MM.1S (cell line): ENCODE measurements around the gene FAM32A.

Source experiments
- DNase-seq: peaks from one replicate; pipeline ENCODE4 v3.0.0-alpha.2; 2015
- H2AFZ ChIP-seq: fragments of 300-600 bp; sonication (generic); 2 replicates; pipeline ENCODE4 v1.6.0; 2016; ENCODE audit warnings: antibody characterized with exemption, low read length
- H3F3A ChIP-seq: fragments of 300-600 bp; sonication (generic); 2 replicates; pipeline ENCODE4 v1.6.1; 2016; ENCODE audit warnings: mild to moderate bottlenecking, antibody characterized with exemption, low read length, moderate library complexity, mixed read lengths; ENCODE audit not compliant: insufficient read depth
- H3K27ac ChIP-seq: fragments of 300-600 bp; sonication (generic); 2 replicates; pipeline ENCODE4 v1.5.1; 2016; ENCODE audit warnings: mild to moderate bottlenecking, low read length
- H3K27me3 ChIP-seq: fragments of 300-600 bp; sonication (generic); replicated peaks from 2 replicates; pipeline ENCODE4 v1.6.0; 2016; ENCODE audit warnings: low read length; ENCODE audit not compliant: insufficient read depth
- H3K36me3 ChIP-seq: fragments of 300-600 bp; sonication (generic); replicated peaks from 2 replicates; pipeline ENCODE4 v1.6.1; 2016; ENCODE audit warnings: mild to moderate bottlenecking, low read length, mixed read lengths; ENCODE audit not compliant: insufficient read depth
- H3K4me1 ChIP-seq: fragments of 300-600 bp; sonication (generic); 2 replicates; pipeline ENCODE4 v1.6.1; 2016; ENCODE audit warnings: low read length, mixed read lengths
- H3K4me2 ChIP-seq: fragments of 300-600 bp; sonication (generic); 2 replicates; pipeline ENCODE4 v1.6.0; 2016; ENCODE audit warnings: low read depth, low read length
- H3K4me3 ChIP-seq: fragments of 300-600 bp; sonication (generic); 2 replicates; pipeline ENCODE4 v1.5.1; 2016; ENCODE audit warnings: low read length, mixed read lengths
- H3K79me2 ChIP-seq: fragments of 300-600 bp; sonication (generic); 2 replicates; pipeline ENCODE4 v1.6.1; 2016; ENCODE audit warnings: mixed run types, low read length, mixed read lengths
- H3K9ac ChIP-seq: fragments of 300-600 bp; sonication (generic); 2 replicates; pipeline ENCODE4 v1.6.1; 2016; ENCODE audit warnings: low read length, mixed read lengths
- H3K9me2 ChIP-seq: fragments of 300-600 bp; sonication (generic); replicated peaks from 2 replicates; pipeline ENCODE4 v1.6.1; 2016; ENCODE audit warnings: mild to moderate bottlenecking, low read length, mixed read lengths; ENCODE audit not compliant: insufficient read depth
- H3K9me3 ChIP-seq: fragments of 300-600 bp; sonication (generic); replicated peaks from 2 replicates; pipeline ENCODE4 v1.6.1; 2016; ENCODE audit warnings: mild to moderate bottlenecking, low read length, mixed read lengths; ENCODE audit not compliant: insufficient read depth
- H4K20me1 ChIP-seq: fragments of 300-600 bp; sonication (generic); 2 replicates; pipeline ENCODE4 v1.6.1; 2016; ENCODE audit warnings: mild to moderate bottlenecking, low read length, moderate library complexity, mixed read lengths; ENCODE audit not compliant: insufficient read depth
- CTCF ChIP-seq: fragments of 300-600 bp; sonication (generic); IDR thresholded peaks from 2 replicates; pipeline ENCODE4 v1.5.1; 2016; ENCODE audit warnings: antibody characterized with exemption, low read length, mixed read lengths
- EZH2 ChIP-seq: fragments of 300-600 bp; sonication (generic); optimal IDR thresholded peaks from 2 replicates; pipeline ENCODE3; 2017; ENCODE audit warnings: low read depth, mild to moderate bottlenecking, antibody characterized with exemption, low read length, mixed read lengths
- EZH2phosphoT487 ChIP-seq: fragments of 300-600 bp; sonication (generic); IDR thresholded peaks from 2 replicates; pipeline ENCODE4 v1.6.1; 2018; ENCODE audit warnings: antibody characterized with exemption, low read length

The FAM32A gene

GRCh38 chr19:16222806-16223205 is 37.6 kb downstream of the FAM32A start:
- no peaks in the 10 kb centered on the region for H3K27me3 ChIP-seq
- H3K36me3 ChIP-seq = 0 out of 2 replicates have a peak, but pooled peaks cover 5% of the 10 kb centered on the region

GRCh38 chr19:16223746-16224145 is 38.5 kb downstream of the FAM32A start:
- no peaks in the 10 kb centered on the region for H3K4me1 ChIP-seq
- H3K27me3 ChIP-seq = no peaks in the 10 kb centered on the region
- H3K27ac ChIP-seq = no peak overlapping the region
- no peak overlapping the region for H3K4me2 ChIP-seq
- H4K20me1 ChIP-seq = no peaks in the 10 kb centered on the region
- H2AFZ ChIP-seq = no peak overlapping the region
- TF ChIP-seq EZH2 = no peak
- no peak for TF ChIP-seq EZH2phosphoT487
- TF ChIP-seq CTCF = no peak
- no peaks in the 10 kb centered on the region for H3K9me2 ChIP-seq
- no peak for DNase-seq
- no peaks in the 10 kb centered on the region for H3K79me2 ChIP-seq
- H3K36me3 ChIP-seq = 0 out of 2 replicates have a peak, but pooled peaks cover 5% of the 10 kb centered on the region
- no peak overlapping the region for H3K4me3 ChIP-seq
- no peaks in the 10 kb centered on the region for H3K9me3 ChIP-seq
- H3F3A ChIP-seq = no peaks in the 10 kb centered on the region
- no peak overlapping the region for H3K9ac ChIP-seq

More at GRCh38 chr19:16222806-16223205, 37.6 kb downstream of the FAM32A start:
- H3K9ac ChIP-seq = no peak overlapping the region
- H3K79me2 ChIP-seq = no peaks in the 10 kb centered on the region
- TF ChIP-seq EZH2phosphoT487 (no peak), CTCF (no peak)
- no peak overlapping the region for H3K27ac ChIP-seq
- no peaks in the 10 kb centered on the region for H3K9me3 ChIP-seq
- no peak overlapping the region for H3K4me3 ChIP-seq
- DNase-seq = no peak
- no peak overlapping the region for H3K4me2 ChIP-seq
- H3K9me2 ChIP-seq = no peaks in the 10 kb centered on the region
- H3F3A ChIP-seq = no peaks in the 10 kb centered on the region
- H4K20me1 ChIP-seq = no peaks in the 10 kb centered on the region
- no peaks in the 10 kb centered on the region for H3K4me1 ChIP-seq
- no peak overlapping the region for H2AFZ ChIP-seq

- no peaks in the 10 kb centered on the region for H3K9me2 ChIP-seq
Observed at GRCh38 chr19:16224293-16225045, 39.3 kb downstream of the FAM32A start.

More at GRCh38 chr19:16224293-16225045, 39.3 kb downstream of the FAM32A start:
- Histone ChIP-seq H3K27me3 (no peaks in the 10 kb centered on the region), H3K79me2 (no peaks in the 10 kb centered on the region), H3K9me3 (no peaks in the 10 kb centered on the region), H3F3A (no peaks in the 10 kb centered on the region), H3K9ac (no peak overlapping the region), H3K4me3 (no peak overlapping the region), H2AFZ (no peak overlapping the region), H3K4me1 (no peaks in the 10 kb centered on the region), H4K20me1 (no peaks in the 10 kb centered on the region), H3K36me3 (0 out of 2 replicates have a peak, but pooled peaks cover 3% of the 10 kb centered on the region), H3K4me2 (no peak overlapping the region), H3K27ac (no peak overlapping the region)
- TF ChIP-seq CTCF = no peak
- TF ChIP-seq EZH2 = no peak
- no peak for TF ChIP-seq EZH2phosphoT487
- no peak for DNase-seq
